Adrenal gland (tissue), 5 donors: ENCODE results near the gene ZBTB44.

Source experiments
- POLR2A ChIP-seq, 2 donors: fragments of 450-650 bp; IDR thresholded peaks; one replicate each; pipeline ENCODE4 v1.6.1; 2017; ENCODE audit warnings: antibody characterized with exemption in 2 of 2, mild to moderate bottlenecking in 2 of 2, moderate library complexity in 1 of 2
- TF ChIP-seq, protein P1 (sequence below), 6 experiments: fragments of 450-650 bp in 4 of 6; fragments of 200-600 bp in 2 of 6; sonication (generic) in 1 of 6; IDR thresholded peaks; 1 replicate in 5 of 6; 2 replicates in 1 of 6; pipeline versions ENCODE4 v1.5.1 to v1.8.0; 2016 to 2021; ENCODE audit warnings: antibody characterized with exemption in 6 of 6, mild to moderate bottlenecking in 2 of 6, moderate library complexity in 1 of 6
- donor health status: DM: no; HTN: no; CAD: no.

DNA sequence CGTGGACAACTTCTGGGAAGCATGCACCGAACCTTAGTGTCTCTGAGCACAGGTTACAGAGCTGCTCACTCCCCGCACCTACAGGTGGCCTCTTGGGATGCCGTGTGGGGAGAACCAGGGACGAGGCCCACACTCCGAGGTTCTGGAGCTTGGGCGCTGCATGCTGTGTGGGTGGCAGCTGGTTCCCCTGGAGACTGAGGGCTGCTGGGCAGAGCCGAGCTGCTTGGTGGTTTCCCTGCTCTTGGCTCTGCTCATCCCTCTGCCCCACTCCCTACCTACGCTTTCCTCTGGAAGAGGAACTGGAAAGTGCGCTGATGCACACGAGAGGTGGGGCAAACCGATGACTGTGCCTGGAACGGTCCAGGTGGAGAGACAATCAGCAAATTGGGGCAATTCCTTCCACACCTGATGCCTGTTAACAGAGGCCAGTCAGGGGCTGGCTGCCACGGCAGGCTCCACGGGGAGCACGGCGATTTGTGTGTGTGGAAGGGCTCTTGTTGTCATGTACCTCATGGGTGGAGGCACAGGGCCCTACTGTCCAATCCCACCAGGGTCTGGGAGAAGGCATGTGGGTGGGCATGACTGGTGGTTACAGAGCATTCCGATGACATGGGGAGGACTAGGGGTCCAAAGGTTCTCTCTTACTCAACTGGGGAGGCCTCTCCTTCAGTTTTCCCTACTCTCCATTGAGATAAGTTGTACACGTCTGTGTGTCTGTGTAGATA lies 94.2 kb downstream of the ZBTB44 start:
- TF ChIP-seq, protein P1, sequence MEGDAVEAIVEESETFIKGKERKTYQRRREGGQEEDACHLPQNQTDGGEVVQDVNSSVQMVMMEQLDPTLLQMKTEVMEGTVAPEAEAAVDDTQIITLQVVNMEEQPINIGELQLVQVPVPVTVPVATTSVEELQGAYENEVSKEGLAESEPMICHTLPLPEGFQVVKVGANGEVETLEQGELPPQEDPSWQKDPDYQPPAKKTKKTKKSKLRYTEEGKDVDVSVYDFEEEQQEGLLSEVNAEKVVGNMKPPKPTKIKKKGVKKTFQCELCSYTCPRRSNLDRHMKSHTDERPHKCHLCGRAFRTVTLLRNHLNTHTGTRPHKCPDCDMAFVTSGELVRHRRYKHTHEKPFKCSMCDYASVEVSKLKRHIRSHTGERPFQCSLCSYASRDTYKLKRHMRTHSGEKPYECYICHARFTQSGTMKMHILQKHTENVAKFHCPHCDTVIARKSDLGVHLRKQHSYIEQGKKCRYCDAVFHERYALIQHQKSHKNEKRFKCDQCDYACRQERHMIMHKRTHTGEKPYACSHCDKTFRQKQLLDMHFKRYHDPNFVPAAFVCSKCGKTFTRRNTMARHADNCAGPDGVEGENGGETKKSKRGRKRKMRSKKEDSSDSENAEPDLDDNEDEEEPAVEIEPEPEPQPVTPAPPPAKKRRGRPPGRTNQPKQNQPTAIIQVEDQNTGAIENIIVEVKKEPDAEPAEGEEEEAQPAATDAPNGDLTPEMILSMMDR (IDR thresholded peaks at IDR 0.05), result no peak
- TF ChIP-seq POLR2A (IDR thresholded peaks at IDR 0.05), result no peak
